ENCODE measurements around the gene ANKRD29.

GRCh38 chr18:23682045-23682444 lies 19.3 kb upstream of the ANKRD29 start:
- TF ChIP-seq POLR2A (IDR thresholded peaks at IDR 0.05) (no peak), CTCF (IDR thresholded peaks at IDR 0.05) (no peak)
